IMR-90 (cell line): Measurements from ENCODE around the gene C20orf144.

Experiments used
- BHLHE40 ChIP-seq: fragments of 150-350 bp; IDR thresholded peaks from 2 replicates; pipeline ENCODE4 v1.6.1; 2016; ENCODE audit warnings: mild to moderate bottlenecking, low read depth, low read length
- CEBPB ChIP-seq: IDR thresholded peaks from 2 replicates; pipeline ENCODE4 v1.6.1; 2012; ENCODE audit warnings: low read depth, low read length, improper control_type of control experiment
- CHD1 ChIP-seq: IDR thresholded peaks from 2 replicates; pipeline ENCODE4 v1.6.1; 2012; ENCODE audit warnings: low read depth, low read length, improper control_type of control experiment
- FOS ChIP-seq: fragments of 150-350 bp; IDR thresholded peaks from 2 replicates; pipeline ENCODE4 v1.6.1; 2016; ENCODE audit warnings: low read depth, low read length
- MAFK ChIP-seq: IDR thresholded peaks from 2 replicates; pipeline ENCODE4 v1.6.1; 2012; ENCODE audit warnings: low read depth, low read length, improper control_type of control experiment
- MXI1 ChIP-seq: IDR thresholded peaks from 2 replicates; pipeline ENCODE4 v1.6.1; 2012; ENCODE audit warnings: low read depth, mild to moderate bottlenecking, low read length, moderate library complexity, borderline replicate concordance
- POLR2A ChIP-seq: IDR thresholded peaks from 2 replicates; pipeline ENCODE4 v1.6.1; 2012; ENCODE audit warnings: mild to moderate bottlenecking, low read depth, low read length
- RAD21 ChIP-seq: IDR thresholded peaks from 2 replicates; pipeline ENCODE4 v1.6.1; 2012; ENCODE audit warnings: low read length, improper control_type of control experiment
- RFX5 ChIP-seq: IDR thresholded peaks from 2 replicates; pipeline ENCODE4 v1.8.0; 2012; ENCODE audit warnings: low read depth, mild to moderate bottlenecking, low read length, moderate library complexity
- SMC3 ChIP-seq: fragments of 150-350 bp; IDR thresholded peaks from 2 replicates; pipeline ENCODE4 v1.6.1; 2016; ENCODE audit warnings: low read depth, mild to moderate bottlenecking, antibody characterized with exemption, low read length, moderate library complexity
- USF2 ChIP-seq: fragments of 150-350 bp; IDR thresholded peaks from 2 replicates; pipeline ENCODE4 v1.6.1; 2017; ENCODE audit warnings: mild to moderate bottlenecking, antibody characterized with exemption, low read length, low read depth
- TF ChIP-seq, protein P1 (sequence below): conservative IDR thresholded peaks from 2 replicates; pipeline ENCODE4 v1.5.1; 2012; ENCODE audit warnings: mild to moderate bottlenecking, low read depth, low read length, improper control_type of control experiment

DNA sequence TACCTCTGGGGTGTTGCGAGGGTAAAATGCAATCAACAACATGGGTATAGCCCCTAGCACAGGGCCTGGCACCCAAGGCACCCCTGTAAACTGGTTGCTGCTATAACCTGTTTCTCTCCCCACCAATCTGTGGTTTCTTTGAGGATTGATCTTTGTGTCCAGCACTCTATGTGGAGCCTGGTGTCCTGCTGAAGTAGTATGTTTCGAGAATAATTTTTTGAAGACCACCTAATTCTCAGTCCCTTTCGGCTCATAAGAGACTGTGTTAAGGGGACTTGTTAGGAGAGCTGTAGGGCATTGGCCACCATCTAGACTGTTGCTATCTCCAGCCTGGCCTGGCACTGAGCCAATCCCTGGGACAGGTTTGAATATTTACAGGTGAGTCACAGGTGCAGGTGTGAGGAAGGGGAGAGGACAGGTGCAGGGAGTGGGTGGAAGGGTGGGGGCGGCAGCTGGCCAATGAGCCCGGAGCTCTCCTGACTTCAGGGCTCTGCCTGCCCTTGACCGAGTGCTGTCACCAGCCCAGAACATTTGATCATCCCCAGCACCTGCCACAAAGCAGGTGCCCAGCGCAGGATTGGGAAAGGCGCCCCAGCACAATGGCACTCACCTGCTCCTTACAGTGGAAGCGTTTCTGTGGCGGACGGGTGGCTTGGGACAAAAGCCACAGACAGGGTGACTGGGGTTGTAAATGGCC, 8.1 kb upstream of the C20orf144 start:
- no peak for TF ChIP-seq USF2
- TF ChIP-seq, protein P1, sequence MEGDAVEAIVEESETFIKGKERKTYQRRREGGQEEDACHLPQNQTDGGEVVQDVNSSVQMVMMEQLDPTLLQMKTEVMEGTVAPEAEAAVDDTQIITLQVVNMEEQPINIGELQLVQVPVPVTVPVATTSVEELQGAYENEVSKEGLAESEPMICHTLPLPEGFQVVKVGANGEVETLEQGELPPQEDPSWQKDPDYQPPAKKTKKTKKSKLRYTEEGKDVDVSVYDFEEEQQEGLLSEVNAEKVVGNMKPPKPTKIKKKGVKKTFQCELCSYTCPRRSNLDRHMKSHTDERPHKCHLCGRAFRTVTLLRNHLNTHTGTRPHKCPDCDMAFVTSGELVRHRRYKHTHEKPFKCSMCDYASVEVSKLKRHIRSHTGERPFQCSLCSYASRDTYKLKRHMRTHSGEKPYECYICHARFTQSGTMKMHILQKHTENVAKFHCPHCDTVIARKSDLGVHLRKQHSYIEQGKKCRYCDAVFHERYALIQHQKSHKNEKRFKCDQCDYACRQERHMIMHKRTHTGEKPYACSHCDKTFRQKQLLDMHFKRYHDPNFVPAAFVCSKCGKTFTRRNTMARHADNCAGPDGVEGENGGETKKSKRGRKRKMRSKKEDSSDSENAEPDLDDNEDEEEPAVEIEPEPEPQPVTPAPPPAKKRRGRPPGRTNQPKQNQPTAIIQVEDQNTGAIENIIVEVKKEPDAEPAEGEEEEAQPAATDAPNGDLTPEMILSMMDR = no peak
- TF ChIP-seq SMC3 = no peak
- no peak for TF ChIP-seq MXI1
- no peak for TF ChIP-seq POLR2A
- TF ChIP-seq BHLHE40 = no peak
- no peak for TF ChIP-seq CEBPB
- no peak for TF ChIP-seq MAFK
- TF ChIP-seq FOS = no peak
- TF ChIP-seq RFX5 = no peak
- TF ChIP-seq CHD1 = no peak
- TF ChIP-seq RAD21 = no peak
